CD4-positive, alpha-beta T cell treated with Interleukin-1 beta for 1 hour (primary cell): ENCODE data around the gene SELENOM.
"Not testable (repeated sequence)": the region's sequence is repeated elsewhere in the genome, so short reads cannot be mapped to it uniquely, and the experiment has no call there.

ENCODE experiments used
- DNase-seq, 2 donors: peaks; one replicate each; pipeline ENCODE4 v3.0.0-alpha.2; 2020 to 2022

SELENOM gene

GRCh38 chr22:31104869-31105268 lies 2.5 kb downstream of the SELENOM start:
- DNase-seq = peak in 1 of 2 donors; percentile 24

GRCh38 chr22:31103899-31104694 lies 3.3 kb downstream of the SELENOM start:
- DNase-seq = no peak

GRCh38 chr22:31103111-31103510 lies 4.3 kb downstream of the SELENOM start:
- no peak for DNase-seq

- no peak for DNase-seq
Measured at GRCh38 chr22:31102441-31103081, 4.8 kb downstream of the SELENOM start.

- DNase-seq = no peak
Measured at GRCh38 chr22:31100762-31101525, 6.4 kb downstream of the SELENOM start.

- DNase-seq = no peak
Measured at GRCh38 chr22:31099841-31100761, 7.3 kb downstream of the SELENOM start.

GRCh38 chr22:31099386-31099785 lies 8.0 kb downstream of the SELENOM start:
- DNase-seq = no peak

- DNase-seq = no peak
Measured at GRCh38 chr22:31098632-31099110, 8.7 kb downstream of the SELENOM start.

GRCh38 chr22:31097941-31098631 lies 9.3 kb downstream of the SELENOM start:
- DNase-seq = no peak

- not testable (repeated sequence) for DNase-seq
Measured at GRCh38 chr22:31097539-31097938, 9.8 kb downstream of the SELENOM start.

- DNase-seq = no peak
Measured at GRCh38 chr22:31096657-31097279, 10.6 kb downstream of the SELENOM start.

GRCh38 chr22:31095637-31096249 lies 11.6 kb downstream of the SELENOM start:
- no peak for DNase-seq

- DNase-seq = no peak
Measured at GRCh38 chr22:31094741-31095140, 12.6 kb downstream of the SELENOM start.

GRCh38 chr22:31094021-31094551 lies 13.3 kb downstream of the SELENOM start:
- no peak for DNase-seq

GRCh38 chr22:31093086-31093850 lies 14.1 kb downstream of the SELENOM start:
- no peak for DNase-seq

GRCh38 chr22:31092161-31092560 lies 15.2 kb downstream of the SELENOM start:
- DNase-seq = no peak

- DNase-seq = no peak
Measured at GRCh38 chr22:31091106-31091975, 16.0 kb downstream of the SELENOM start.

- DNase-seq = no peak
Measured at GRCh38 chr22:31090217-31091085, 16.9 kb downstream of the SELENOM start.
